Mesenchymal stem cell (in vitro differentiated cells and primary cell): Measurements from ENCODE around the gene RPL18.
A peak's percentile ranks its signal among the peaks of the same experiment; 100 is the strongest.

Experiments used
- DNase-seq: peaks from one replicate; pipeline ENCODE4 v3.0.0-alpha.2; 2013
- H2AFZ ChIP-seq: one replicate; pipeline ENCODE4 v1.6.1; 2013; ENCODE audit warnings: low read depth, mild to moderate bottlenecking, control low read depth, inconsistent platforms, low read length, moderate library complexity
- H2AK5ac ChIP-seq: 2 replicates; pipeline ENCODE4 v1.6.1; 2013; ENCODE audit warnings: low read length, moderate library complexity, mild to moderate bottlenecking, inconsistent platforms; ENCODE audit not compliant: severe bottlenecking
- H2BK120ac ChIP-seq: one replicate; pipeline ENCODE4 v1.6.1; 2013; ENCODE audit warnings: low read depth, mild to moderate bottlenecking, inconsistent platforms, low read length, moderate library complexity
- H2BK12ac ChIP-seq, 2 experiments: one replicate each; pipeline ENCODE4 v1.6.1; 2013; ENCODE audit warnings: inconsistent platforms in 2 of 2, low read length in 2 of 2, mild to moderate bottlenecking in 2 of 2, moderate library complexity in 2 of 2, control low read depth in 1 of 2
- H2BK15ac ChIP-seq: one replicate; pipeline ENCODE4 v1.6.1; 2013; ENCODE audit warnings: mild to moderate bottlenecking, low read depth, inconsistent platforms; ENCODE audit not compliant: poor library complexity, severe bottlenecking
- H2BK5ac ChIP-seq: 2 replicates; pipeline ENCODE4 v1.6.1; 2013; ENCODE audit warnings: low read depth, mild to moderate bottlenecking, low read length, control low read depth, inconsistent platforms; ENCODE audit not compliant: poor library complexity, severe bottlenecking
- H3K14ac ChIP-seq, 2 experiments: one replicate each; pipeline ENCODE4 v1.6.1; 2013; ENCODE audit warnings: inconsistent platforms in 2 of 2, low read length in 2 of 2, control low read depth in 1 of 2, mild to moderate bottlenecking in 1 of 2, moderate library complexity in 1 of 2
- H3K18ac ChIP-seq, 2 experiments: one replicate each; pipeline ENCODE4 v1.6.1; 2013; ENCODE audit warnings: inconsistent platforms in 2 of 2, low read length in 2 of 2, control low read depth in 1 of 2, low read depth in 1 of 2, mild to moderate bottlenecking in 1 of 2
- H3K23ac ChIP-seq, 2 experiments: one replicate each; pipeline ENCODE4 v1.6.1; 2013; ENCODE audit warnings: inconsistent platforms in 2 of 2, low read length in 2 of 2, mild to moderate bottlenecking in 2 of 2, moderate library complexity in 2 of 2, control low read depth in 1 of 2
- H3K27ac ChIP-seq: 2 replicates; pipeline ENCODE4 v1.5.1; 2013; ENCODE audit warnings: mild to moderate bottlenecking, moderate library complexity, low read length, control low read depth, inconsistent platforms; ENCODE audit not compliant: poor library complexity, severe bottlenecking
- H3K27me3 ChIP-seq, 2 experiments: 2 replicates each; pipeline versions ENCODE4 v1.6.1 to v1.7.0; 2013; ENCODE audit warnings: low read length in 2 of 2, mild to moderate bottlenecking in 2 of 2, moderate library complexity in 2 of 2, control low read depth in 1 of 2, inconsistent platforms in 1 of 2; ENCODE audit not compliant: control insufficient read depth in 1 of 2, insufficient read depth in 1 of 2
- H3K36me3 ChIP-seq, 2 experiments: 2 replicates each; pipeline versions ENCODE4 v1.6.1 to v1.7.0; 2013; ENCODE audit warnings: low read length in 2 of 2, control low read depth in 1 of 2, inconsistent platforms in 1 of 2, low read depth in 1 of 2, mild to moderate bottlenecking in 1 of 2; ENCODE audit not compliant: insufficient read depth in 2 of 2, control insufficient read depth in 1 of 2
- H3K4ac ChIP-seq, 2 experiments: one replicate each; pipeline ENCODE4 v1.6.1; 2013; ENCODE audit warnings: inconsistent platforms in 2 of 2, low read length in 2 of 2, mild to moderate bottlenecking in 2 of 2, moderate library complexity in 2 of 2, control low read depth in 1 of 2, low read depth in 1 of 2
- H3K4me1 ChIP-seq: 2 replicates; pipeline ENCODE4 v1.6.1; 2013; ENCODE audit warnings: low read depth, low read length, control low read depth; ENCODE audit not compliant: control insufficient read depth, insufficient read depth
- H3K4me2 ChIP-seq: 2 replicates; pipeline ENCODE4 v1.6.1; 2013; ENCODE audit warnings: low read length, mild to moderate bottlenecking, inconsistent platforms; ENCODE audit not compliant: poor library complexity, severe bottlenecking
- H3K4me3 ChIP-seq, 2 experiments: 2 replicates each; pipeline versions ENCODE4 v1.5.1 to v1.7.0; 2013; ENCODE audit warnings: low read length in 2 of 2, mild to moderate bottlenecking in 2 of 2, control low read depth in 1 of 2, low read depth in 1 of 2; ENCODE audit not compliant: insufficient read depth in 1 of 2
- H3K79me1 ChIP-seq: replicated peaks from 2 replicates; pipeline ENCODE4 v1.6.1; 2013; ENCODE audit warnings: mild to moderate bottlenecking, control low read depth, low read length, inconsistent platforms; ENCODE audit not compliant: poor library complexity, severe bottlenecking
- H3K9ac ChIP-seq: 2 replicates; pipeline ENCODE4 v1.7.0; 2013; ENCODE audit warnings: mild to moderate bottlenecking, low read length, moderate library complexity
- H3K9me3 ChIP-seq: 2 replicates; pipeline ENCODE4 v1.7.0; 2013; ENCODE audit warnings: mild to moderate bottlenecking, low read length; ENCODE audit not compliant: control insufficient read depth
- H4K8ac ChIP-seq: one replicate; pipeline ENCODE4 v1.6.1; 2013; ENCODE audit warnings: inconsistent platforms, mild to moderate bottlenecking, low read length, moderate library complexity
- H4K91ac ChIP-seq: one replicate; pipeline ENCODE4 v1.6.1; 2013; ENCODE audit warnings: mild to moderate bottlenecking, low read length, inconsistent platforms
- WGBS: methylation state at CpG from one replicate; pipeline ENCODE4 v1.1.7; 2013; ENCODE audit warnings: mixed read lengths; 5-methylcytosine and 5-hydroxymethylcytosine counted together

The RPL18 gene

GRCh38 chr19:48591021-48591420 lies 28.0 kb downstream of the RPL18 start:
- no peaks in the 10 kb centered on the region for H3K79me1 ChIP-seq
- H2BK12ac ChIP-seq: no peak overlapping the region
- H2BK120ac ChIP-seq: no peak overlapping the region

GRCh38 chr19:48588670-48589401 lies 30.1 kb downstream of the RPL18 start:
- WGBS: 5% methylated on average over 36 of the region's 36 CpGs
- Histone ChIP-seq H3K4me3 (peak overlapping the region; percentile 43 to 68), H2BK120ac (no peak overlapping the region), H2BK5ac (no peak overlapping the region), H2BK15ac (peak overlapping the region; percentile 99), H3K9me3 (no peaks in the 10 kb centered on the region), H4K8ac (peak overlapping the region; percentile 93), H3K9ac (peak overlapping the region; percentile 63), H3K36me3 (no peaks in the 10 kb centered on the region), H2BK12ac (peak overlapping the region in 1 of 2 experiments; percentile 59), H3K23ac (no peak overlapping the region), H4K91ac (peak overlapping the region; percentile 70), H3K14ac (peak overlapping the region in 1 of 2 experiments; percentile 91), H3K79me1 (no peaks in the 10 kb centered on the region), H3K18ac (peak overlapping the region; percentile 18 to 48), H2AFZ (peak overlapping the region; percentile 90), H3K4me2 (peak overlapping the region; percentile 64), H3K4ac (peak overlapping the region in 1 of 2 experiments; percentile 4), H3K27me3 (peaks cover 0 to 11% of the 10 kb centered on the region in 2 experiments), H3K27ac (no peak overlapping the region), H2AK5ac (no peak overlapping the region), H3K4me1 (peaks cover 6% of the 10 kb centered on the region)
- peak; percentile 85 for DNase-seq

More at GRCh38 chr19:48591021-48591420, 28.0 kb downstream of the RPL18 start:
- no peak overlapping the region for H3K9ac ChIP-seq
- no peak overlapping the region for H3K14ac ChIP-seq
- H3K4me1 ChIP-seq: peaks cover 6% of the 10 kb centered on the region
- no peak overlapping the region for H2AFZ ChIP-seq
- H3K9me3 ChIP-seq: no peaks in the 10 kb centered on the region
- H3K36me3 ChIP-seq: no peaks in the 10 kb centered on the region
- 80% methylated on average over 5 of the region's 5 CpGs for WGBS
- H3K4me3 ChIP-seq: no peak overlapping the region
- DNase-seq: peak; percentile 40
- H2BK15ac ChIP-seq: no peak overlapping the region
- peaks cover 0 to 11% of the 10 kb centered on the region in 2 experiments for H3K27me3 ChIP-seq
- no peak overlapping the region for H3K27ac ChIP-seq
- no peak overlapping the region for H3K18ac ChIP-seq
- H3K4ac ChIP-seq: no peak overlapping the region
- no peak overlapping the region for H3K23ac ChIP-seq
- no peak overlapping the region for H3K4me2 ChIP-seq
- no peak overlapping the region for H4K91ac ChIP-seq
- no peak overlapping the region for H4K8ac ChIP-seq
- no peak overlapping the region for H2AK5ac ChIP-seq
- no peak overlapping the region for H2BK5ac ChIP-seq

- no peak overlapping the region for H3K9ac ChIP-seq
- H4K8ac ChIP-seq: no peak overlapping the region
- H4K91ac ChIP-seq: no peak overlapping the region
- no peak overlapping the region for H2AFZ ChIP-seq
- peaks cover 6% of the 10 kb centered on the region for H3K4me1 ChIP-seq
- no peaks in the 10 kb centered on the region for H3K9me3 ChIP-seq
- no peak overlapping the region for H2BK15ac ChIP-seq
- H3K18ac ChIP-seq: peak overlapping the region in 1 of 2 experiments; percentile 2
- H3K36me3 ChIP-seq: no peaks in the 10 kb centered on the region
- WGBS: 93% methylated on average over 3 of the region's 3 CpGs
- no peak overlapping the region for H3K23ac ChIP-seq
- H3K14ac ChIP-seq: no peak overlapping the region
- no peak overlapping the region for H3K4me3 ChIP-seq
- no peak overlapping the region for H2BK5ac ChIP-seq
- no peak for DNase-seq
- no peak overlapping the region for H2AK5ac ChIP-seq
- H3K27me3 ChIP-seq: peaks cover 0 to 11% of the 10 kb centered on the region in 2 experiments
- no peaks in the 10 kb centered on the region for H3K79me1 ChIP-seq
- no peak overlapping the region for H3K27ac ChIP-seq
- no peak overlapping the region for H3K4ac ChIP-seq
- no peak overlapping the region for H2BK120ac ChIP-seq
- H3K4me2 ChIP-seq: no peak overlapping the region
- peak overlapping the region in 1 of 2 experiments; percentile 5 for H2BK12ac ChIP-seq
Measured at GRCh38 chr19:48587387-48587786, 31.6 kb downstream of the RPL18 start.

GRCh38 chr19:48582168-48582567 lies 36.8 kb downstream of the RPL18 start:
- Histone ChIP-seq H3K14ac (no peak overlapping the region), H4K91ac (no peak overlapping the region), H3K79me1 (no peaks in the 10 kb centered on the region), H3K9me3 (no peaks in the 10 kb centered on the region), H2BK12ac (no peak overlapping the region), H2AK5ac (no peak overlapping the region), H2BK5ac (no peak overlapping the region), H3K4ac (no peak overlapping the region), H3K4me1 (peaks cover 1% of the 10 kb centered on the region), H3K36me3 (no peaks in the 10 kb centered on the region), H3K27ac (no peak overlapping the region), H2BK120ac (no peak overlapping the region), H3K4me3 (no peak overlapping the region), H3K9ac (no peak overlapping the region), H2AFZ (no peak overlapping the region), H4K8ac (no peak overlapping the region), H2BK15ac (no peak overlapping the region), H3K18ac (no peak overlapping the region), H3K4me2 (no peak overlapping the region), H3K23ac (no peak overlapping the region), H3K27me3 (peaks cover 0 to 8% of the 10 kb centered on the region in 2 experiments)
- no peak for DNase-seq
- WGBS: 100% methylated on average over 1 of the region's 2 CpGs
